ENCODE data around the gene NTM. TPM values are rescaled to one million over a fixed set of nuclear protein-coding genes. Genes with fewer than 3 reads are reported as not detected.

The NTM gene
- total RNA-seq, 2 donors from 2014 or later, result 19.1 to 44.7 TPM

DNA sequence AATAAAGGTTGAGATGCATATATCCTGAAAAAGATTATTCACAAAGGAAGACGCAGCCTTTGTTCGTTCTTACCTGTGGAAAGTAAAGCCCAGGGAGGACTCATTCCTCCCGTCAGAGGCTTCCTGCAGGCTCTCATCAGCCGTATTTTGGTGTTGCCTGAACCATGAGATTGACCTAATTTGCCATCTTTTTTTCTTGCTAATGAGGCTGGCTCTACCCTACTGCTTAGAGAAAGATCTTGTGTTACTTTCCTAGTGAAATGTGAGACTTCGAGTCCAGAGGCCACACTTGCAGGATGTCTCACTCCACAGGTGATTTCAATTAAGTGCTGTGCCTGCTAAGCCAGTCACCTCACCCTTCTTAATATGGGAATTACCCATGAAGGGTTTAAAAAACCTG, 269.9 kb downstream of the NTM start:
- TF ChIP-seq, protein P1, sequence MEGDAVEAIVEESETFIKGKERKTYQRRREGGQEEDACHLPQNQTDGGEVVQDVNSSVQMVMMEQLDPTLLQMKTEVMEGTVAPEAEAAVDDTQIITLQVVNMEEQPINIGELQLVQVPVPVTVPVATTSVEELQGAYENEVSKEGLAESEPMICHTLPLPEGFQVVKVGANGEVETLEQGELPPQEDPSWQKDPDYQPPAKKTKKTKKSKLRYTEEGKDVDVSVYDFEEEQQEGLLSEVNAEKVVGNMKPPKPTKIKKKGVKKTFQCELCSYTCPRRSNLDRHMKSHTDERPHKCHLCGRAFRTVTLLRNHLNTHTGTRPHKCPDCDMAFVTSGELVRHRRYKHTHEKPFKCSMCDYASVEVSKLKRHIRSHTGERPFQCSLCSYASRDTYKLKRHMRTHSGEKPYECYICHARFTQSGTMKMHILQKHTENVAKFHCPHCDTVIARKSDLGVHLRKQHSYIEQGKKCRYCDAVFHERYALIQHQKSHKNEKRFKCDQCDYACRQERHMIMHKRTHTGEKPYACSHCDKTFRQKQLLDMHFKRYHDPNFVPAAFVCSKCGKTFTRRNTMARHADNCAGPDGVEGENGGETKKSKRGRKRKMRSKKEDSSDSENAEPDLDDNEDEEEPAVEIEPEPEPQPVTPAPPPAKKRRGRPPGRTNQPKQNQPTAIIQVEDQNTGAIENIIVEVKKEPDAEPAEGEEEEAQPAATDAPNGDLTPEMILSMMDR (IDR thresholded peaks at IDR 0.05), result no peak
- no peak overlapping the region for H3K27ac ChIP-seq
- H3K36me3 ChIP-seq, result no peaks in the 10 kb centered on the region
- H3K4me3 ChIP-seq, result no peak overlapping the region
- peak; percentile 5 for DNase-seq (ENCODE audit: low spot score)
- no peaks in the 10 kb centered on the region for H3K4me1 ChIP-seq
- H3K27me3 ChIP-seq, result no peaks in the 10 kb centered on the region
- H3K9me3 ChIP-seq, result no peaks in the 10 kb centered on the region

DNA sequence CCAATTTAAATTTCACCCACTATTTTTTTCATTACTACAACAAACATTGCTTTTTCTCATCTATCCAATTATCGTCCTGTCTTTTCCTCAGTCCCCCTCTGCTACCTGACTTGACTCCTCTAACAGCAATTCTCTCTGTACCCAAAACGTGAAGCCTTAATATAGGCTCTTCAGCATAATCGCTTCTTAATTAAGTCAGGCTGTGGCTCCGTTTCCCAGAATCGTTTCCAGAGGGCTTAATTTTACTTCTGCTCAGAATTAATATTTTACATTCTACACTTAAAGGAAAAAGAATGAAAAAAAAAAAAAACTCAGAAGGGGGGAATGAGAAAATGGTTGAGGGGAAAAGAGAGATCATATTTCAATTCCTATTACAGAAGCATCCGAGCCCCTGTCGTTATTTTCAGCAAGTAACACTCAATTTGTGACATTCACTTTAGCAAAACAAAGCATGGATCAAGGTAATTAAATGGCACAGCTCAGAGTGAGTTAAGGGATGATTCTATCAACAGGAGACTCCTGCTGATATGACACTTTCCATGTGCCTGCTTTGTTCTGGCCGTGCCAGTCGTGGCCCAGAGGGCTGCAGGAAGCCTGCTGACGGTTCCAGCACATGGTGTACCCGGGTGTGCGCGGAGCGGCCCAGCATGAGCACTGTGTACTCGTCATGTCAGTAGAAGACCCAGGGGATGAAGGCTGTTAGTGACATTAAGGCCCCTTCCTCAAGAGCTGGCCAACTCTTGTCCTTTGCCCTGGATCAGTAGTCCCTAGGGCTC, 272.5 kb downstream of the NTM start:
- TF ChIP-seq, protein P1 (IDR thresholded peaks at IDR 0.05), result no peak
- no peak for DNase-seq (ENCODE audit: low spot score)
- no peak overlapping the region for H3K27ac ChIP-seq
- no peaks in the 10 kb centered on the region for H3K4me1 ChIP-seq
- H3K36me3 ChIP-seq, result no peaks in the 10 kb centered on the region
- H3K4me3 ChIP-seq, result no peak overlapping the region
- no peaks in the 10 kb centered on the region for H3K27me3 ChIP-seq
- H3K9me3 ChIP-seq, result no peaks in the 10 kb centered on the region

DNA sequence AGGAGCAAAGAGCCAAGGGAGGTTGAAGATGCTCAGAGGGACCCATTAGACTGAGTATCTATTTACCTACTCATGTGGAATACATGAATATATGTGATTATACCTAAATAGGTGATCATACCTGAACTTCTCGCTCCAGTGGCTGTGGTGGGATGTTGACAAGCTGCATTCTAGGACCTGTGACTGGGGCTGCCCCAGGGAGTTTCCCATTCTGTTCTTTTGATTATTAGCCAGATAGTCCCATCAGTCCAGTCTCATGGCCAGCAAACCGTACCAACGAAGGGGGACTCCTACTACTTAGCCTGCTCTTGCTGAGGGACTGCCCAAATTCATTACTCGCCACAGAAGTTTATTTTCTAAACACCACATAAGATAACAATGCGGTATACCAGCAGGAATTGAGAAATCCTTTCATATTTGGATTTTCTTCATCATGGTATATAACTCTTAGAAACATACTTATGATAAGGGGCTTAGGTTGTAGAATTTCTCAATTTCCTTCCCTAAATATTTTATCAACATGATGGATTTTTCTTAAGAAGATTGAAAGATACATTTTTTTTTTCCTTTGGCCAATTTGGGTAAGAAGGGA, 273.9 kb downstream of the NTM start:
- Histone ChIP-seq H3K4me3 (no peak overlapping the region), H3K4me1 (no peaks in the 10 kb centered on the region), H3K36me3 (no peaks in the 10 kb centered on the region), H3K9me3 (no peaks in the 10 kb centered on the region), H3K27me3 (no peaks in the 10 kb centered on the region), H3K27ac (no peak overlapping the region)
- DNase-seq (ENCODE audit: low spot score), result no peak
- TF ChIP-seq, protein P1 (IDR thresholded peaks at IDR 0.05), result no peak

DNA sequence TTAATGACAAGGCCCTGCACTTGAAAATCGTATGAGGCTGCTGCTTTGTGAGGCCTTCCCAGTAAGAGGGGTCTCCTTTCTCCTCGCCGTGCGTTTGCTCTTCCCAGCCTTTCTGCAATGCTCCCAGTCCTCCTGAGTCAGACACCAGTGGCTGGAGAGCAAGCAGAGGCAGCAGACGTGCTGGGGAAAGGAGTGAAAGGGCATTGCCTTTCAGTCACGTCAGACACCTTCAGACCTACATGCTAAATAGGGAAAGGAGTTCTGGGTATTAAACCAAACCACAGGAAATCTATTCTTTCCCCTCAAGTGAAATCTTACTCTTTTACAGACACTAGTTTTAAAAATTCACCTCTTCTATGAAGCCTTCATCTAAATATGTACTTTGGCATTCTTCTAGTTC, 274.8 kb downstream of the NTM start:
- no peak overlapping the region for H3K27ac ChIP-seq
- no peak overlapping the region for H3K4me3 ChIP-seq
- no peak for DNase-seq (ENCODE audit: low spot score)
- no peaks in the 10 kb centered on the region for H3K27me3 ChIP-seq
- H3K36me3 ChIP-seq, result no peaks in the 10 kb centered on the region
- no peaks in the 10 kb centered on the region for H3K9me3 ChIP-seq
- TF ChIP-seq, protein P1 (IDR thresholded peaks at IDR 0.05), result no peak
- H3K4me1 ChIP-seq, result no peaks in the 10 kb centered on the region

DNA sequence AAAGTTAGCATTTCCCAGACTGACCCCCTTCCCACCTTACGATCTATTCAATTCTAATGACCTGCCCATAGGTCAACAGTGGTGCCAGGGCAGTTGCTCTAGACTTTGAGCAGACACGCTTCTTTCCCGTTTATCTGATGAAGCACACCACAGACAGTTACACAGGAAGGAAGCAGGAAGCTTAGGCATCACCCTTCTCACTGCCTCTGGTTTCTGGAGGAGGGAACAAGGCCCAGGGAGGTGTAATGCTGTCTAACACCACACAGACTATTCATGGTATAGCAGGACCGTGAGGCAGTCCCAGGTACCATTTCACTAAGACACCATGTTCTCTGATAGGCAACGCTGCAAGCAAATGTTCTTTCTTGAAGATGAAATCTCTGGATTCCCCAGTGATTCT, 279.4 kb downstream of the NTM start:
- Histone ChIP-seq H3K36me3 (no peaks in the 10 kb centered on the region), H3K27ac (no peak overlapping the region), H3K9me3 (no peaks in the 10 kb centered on the region), H3K4me1 (no peaks in the 10 kb centered on the region), H3K27me3 (no peaks in the 10 kb centered on the region), H3K4me3 (no peak overlapping the region)
- TF ChIP-seq, protein P1 (IDR thresholded peaks at IDR 0.05), result no peak
- DNase-seq (ENCODE audit: low spot score), result peak; percentile 26
